ENCODE measurements around the gene ZC3H10. TPM values are rescaled to one million over a fixed set of nuclear protein-coding genes. Genes with fewer than 3 reads are reported as not detected.

The ZC3H10 gene
- total RNA-seq, 4 donors from 2014 or later, result 3.1 to 9.1 (median 3.7) TPM

- Histone ChIP-seq H3K36me3 (peaks cover 0 to 53% of the 10 kb centered on the region in 2 donors), H3K27ac (peak overlapping the region; percentile 87 to 97 (median 96)), H3K27me3 (no peaks in the 10 kb centered on the region), H3K9me3 (no peaks in the 10 kb centered on the region), H3K4me3 (peak overlapping the region; percentile 68 to 93 (median 80)), H3K4me1 (peaks cover 28 to 44% of the 10 kb centered on the region in 2 donors)
- intact Hi-C loops (cut with DNase I; ENCODE audit: low total_unique reads), result loop anchor here (2.0 kb wide), 3 partner anchors 29 to 63 kb away; partner anchors contain the start of genes SMARCC2 and ZC3H10
- in situ Hi-C loops (cut with MboI; ENCODE audit: low sequenced_read_pairs in 4 of 4), result no loop called here
- ATAC-seq, result no peak
- TF ChIP-seq CTCF (IDR thresholded peaks at IDR 0.05 in 4 of 5, conservative IDR thresholded peaks at IDR 0.05 in 1 of 5) (no peak), POLR2A (IDR thresholded peaks at IDR 0.05) (no peak)
- DNase-seq, result no peak
These were observed 41.6 kb downstream of the ZC3H10 start for GRCh38 chr12:56159482-56160192.

GRCh38 chr12:56160193-56160763 is 42.2 kb downstream of the ZC3H10 start:
- in situ Hi-C loops (cut with MboI; ENCODE audit: low sequenced_read_pairs in 4 of 4), result no loop called here
- Histone ChIP-seq H3K4me3 (peak overlapping the region; percentile 68 to 93 (median 80)), H3K4me1 (peaks cover 28 to 44% of the 10 kb centered on the region in 2 donors), H3K36me3 (peaks cover 0 to 60% of the 10 kb centered on the region in 2 donors), H3K9me3 (no peaks in the 10 kb centered on the region), H3K27me3 (no peaks in the 10 kb centered on the region), H3K27ac (peak overlapping the region; percentile 87 to 97 (median 96))
- intact Hi-C loops (cut with DNase I; ENCODE audit: low total_unique reads), result no loop called here
- no peak for DNase-seq
- ATAC-seq, result no peak
- TF ChIP-seq POLR2A (IDR thresholded peaks at IDR 0.05) (no peak), CTCF (IDR thresholded peaks at IDR 0.05 in 4 of 5, conservative IDR thresholded peaks at IDR 0.05 in 1 of 5) (no peak)

GRCh38 chr12:56160894-56161689 is 43.0 kb downstream of the ZC3H10 start:
- intact Hi-C loops (cut with DNase I; ENCODE audit: low total_unique reads), result no loop called here

More at GRCh38 chr12:56160894-56161689, 43.0 kb downstream of the ZC3H10 start:
- DNase-seq (no peak), ATAC-seq (no peak)
- in situ Hi-C loops (cut with MboI; ENCODE audit: low sequenced_read_pairs in 4 of 4), result no loop called here
- peak overlapping the region; percentile 68 to 93 (median 80) for H3K4me3 ChIP-seq
- H3K9me3 ChIP-seq, result no peaks in the 10 kb centered on the region
- TF ChIP-seq CTCF (IDR thresholded peaks at IDR 0.05 in 4 of 5, conservative IDR thresholded peaks at IDR 0.05 in 1 of 5) (no peak), POLR2A (IDR thresholded peaks at IDR 0.05) (no peak)
- peak overlapping the region; percentile 87 to 97 (median 96) for H3K27ac ChIP-seq
- H3K27me3 ChIP-seq, result no peaks in the 10 kb centered on the region
- H3K4me1 ChIP-seq, result peaks cover 28 to 44% of the 10 kb centered on the region in 2 donors
- peaks cover 0 to 68% of the 10 kb centered on the region in 2 donors for H3K36me3 ChIP-seq
